Transverse colon (tissue), 4 donors: ENCODE measurements around the gene SDSL.

ENCODE experiments used
- CTCF ChIP-seq, 5 experiments: fragments of 200-600 bp in 3 of 5; fragments of 450-650 bp in 2 of 5; sonication (generic) in 3 of 5; IDR thresholded peaks; 1 replicate in 2 of 5; 2 replicates in 3 of 5; pipeline ENCODE4 v1.5.1; 2016 to 2017; ENCODE audit warnings: antibody characterized with exemption in 5 of 5, inconsistent platforms in 3 of 5, mild to moderate bottlenecking in 2 of 5, moderate library complexity in 1 of 5
- EP300 ChIP-seq: sonication (generic); formaldehyde crosslinking; IDR thresholded peaks from one replicate; pipeline ENCODE4 v1.6.1; 2017; ENCODE audit warnings: antibody characterized with exemption, low read depth
- POLR2A ChIP-seq: fragments of 450-650 bp; IDR thresholded peaks from one replicate; pipeline ENCODE4 v1.6.1; 2016; ENCODE audit warnings: antibody characterized with exemption, mild to moderate bottlenecking, moderate library complexity
- POLR2AphosphoS5 ChIP-seq, 3 donors: sonication (generic); formaldehyde crosslinking; IDR thresholded peaks; one replicate each; pipeline ENCODE4 v1.6.1; 2016; ENCODE audit warnings: antibody characterized with exemption in 3 of 3

GRCh38 chr12:113437729-113438100 lies 15.5 kb downstream of the SDSL start:
- TF ChIP-seq EP300 = no peak
- TF ChIP-seq POLR2A = no peak
- no peak for TF ChIP-seq CTCF (IDR thresholded peaks at IDR 0.05)
- no peak for TF ChIP-seq POLR2AphosphoS5 (IDR thresholded peaks at IDR 0.05)
